ENCODE results near the gene POLR3F.

DNA sequence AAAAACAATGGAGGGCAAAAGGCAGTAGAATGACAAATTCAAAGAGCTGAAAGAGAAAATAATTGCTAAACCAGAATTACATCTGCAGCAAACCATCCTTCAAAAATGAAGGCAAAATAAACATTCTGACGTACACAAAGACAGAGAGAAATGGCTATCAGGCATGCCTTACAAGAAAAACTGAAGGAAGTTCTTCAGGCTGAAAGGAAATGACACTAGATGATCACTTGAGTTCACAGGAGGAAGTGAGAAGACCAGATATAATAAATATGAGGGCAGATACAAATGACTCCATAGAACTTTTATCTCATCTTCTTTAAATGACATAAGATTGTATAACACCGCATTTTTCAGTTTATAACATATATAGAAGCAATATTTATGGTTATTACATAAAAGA is 30.3 kb upstream of the POLR3F start:
- TF ChIP-seq, protein P1, sequence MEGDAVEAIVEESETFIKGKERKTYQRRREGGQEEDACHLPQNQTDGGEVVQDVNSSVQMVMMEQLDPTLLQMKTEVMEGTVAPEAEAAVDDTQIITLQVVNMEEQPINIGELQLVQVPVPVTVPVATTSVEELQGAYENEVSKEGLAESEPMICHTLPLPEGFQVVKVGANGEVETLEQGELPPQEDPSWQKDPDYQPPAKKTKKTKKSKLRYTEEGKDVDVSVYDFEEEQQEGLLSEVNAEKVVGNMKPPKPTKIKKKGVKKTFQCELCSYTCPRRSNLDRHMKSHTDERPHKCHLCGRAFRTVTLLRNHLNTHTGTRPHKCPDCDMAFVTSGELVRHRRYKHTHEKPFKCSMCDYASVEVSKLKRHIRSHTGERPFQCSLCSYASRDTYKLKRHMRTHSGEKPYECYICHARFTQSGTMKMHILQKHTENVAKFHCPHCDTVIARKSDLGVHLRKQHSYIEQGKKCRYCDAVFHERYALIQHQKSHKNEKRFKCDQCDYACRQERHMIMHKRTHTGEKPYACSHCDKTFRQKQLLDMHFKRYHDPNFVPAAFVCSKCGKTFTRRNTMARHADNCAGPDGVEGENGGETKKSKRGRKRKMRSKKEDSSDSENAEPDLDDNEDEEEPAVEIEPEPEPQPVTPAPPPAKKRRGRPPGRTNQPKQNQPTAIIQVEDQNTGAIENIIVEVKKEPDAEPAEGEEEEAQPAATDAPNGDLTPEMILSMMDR (IDR thresholded peaks at IDR 0.05), result no peak
- no peak for TF ChIP-seq POLR2A (IDR thresholded peaks at IDR 0.05)

All from uterus (tissue), 2 donors.